Epithelial cell of esophagus (primary cell): ENCODE measurements around the gene FIBCD1.

Experiments used
- DNase-seq: peaks from one replicate; pipeline ENCODE4 v3.0.0; 2010; ENCODE audit warnings: low read depth
- H3K4me3 ChIP-seq: 2 replicates; pipeline ENCODE4 v1.5.1; 2011; ENCODE audit warnings: mild to moderate bottlenecking, low read length, control low read depth
- CTCF ChIP-seq: IDR thresholded peaks from 2 replicates; pipeline ENCODE4 v1.5.1; 2011; ENCODE audit warnings: low read depth, mild to moderate bottlenecking, low read length, control low read depth, inconsistent platforms; ENCODE audit not compliant: insufficient read depth; ENCODE audit errors: missing control alignments

FIBCD1 gene

DNA sequence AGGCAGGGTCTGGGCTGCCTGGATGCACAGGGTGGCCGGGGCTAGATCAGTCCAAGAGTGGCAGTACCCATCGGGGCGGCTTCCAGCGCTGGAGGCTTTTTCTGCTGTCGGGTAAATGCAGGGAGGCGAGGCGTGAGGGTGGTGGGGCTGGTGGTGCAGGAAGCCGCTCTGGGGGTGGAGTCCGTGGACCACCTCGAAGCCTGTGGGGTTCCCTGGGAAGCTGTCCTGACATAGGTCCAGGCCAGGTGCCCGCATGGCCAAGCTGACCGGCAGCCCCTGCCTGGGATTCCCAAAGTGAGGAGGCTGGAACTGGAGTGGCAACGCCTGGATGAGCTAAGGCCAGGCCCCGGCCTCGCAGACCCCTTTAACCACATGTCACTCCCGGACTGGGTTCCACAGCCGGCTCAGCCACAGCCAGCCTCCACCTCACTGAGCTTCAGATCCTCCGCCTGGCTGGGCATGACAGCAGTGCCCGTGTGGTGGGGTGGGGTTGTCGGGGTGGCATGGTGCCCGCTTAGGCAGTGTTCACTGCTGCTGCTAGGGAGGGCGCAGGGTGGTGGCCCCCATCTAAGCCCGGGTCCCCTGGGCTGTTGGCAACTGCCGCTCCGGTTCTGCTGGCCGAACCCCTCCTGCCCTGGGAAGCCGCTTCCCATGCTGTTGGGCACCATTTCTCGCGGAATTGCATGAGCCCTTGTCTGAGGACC is 41.0 kb downstream of the FIBCD1 start:
- no peak overlapping the region for H3K4me3 ChIP-seq
- DNase-seq: no peak
- no peak for TF ChIP-seq CTCF

- no peak for TF ChIP-seq CTCF
- no peak overlapping the region for H3K4me3 ChIP-seq
- no peak for DNase-seq
These were observed 41.8 kb downstream of the FIBCD1 start for GRCh38 chr9:130897105-130897751.

DNA sequence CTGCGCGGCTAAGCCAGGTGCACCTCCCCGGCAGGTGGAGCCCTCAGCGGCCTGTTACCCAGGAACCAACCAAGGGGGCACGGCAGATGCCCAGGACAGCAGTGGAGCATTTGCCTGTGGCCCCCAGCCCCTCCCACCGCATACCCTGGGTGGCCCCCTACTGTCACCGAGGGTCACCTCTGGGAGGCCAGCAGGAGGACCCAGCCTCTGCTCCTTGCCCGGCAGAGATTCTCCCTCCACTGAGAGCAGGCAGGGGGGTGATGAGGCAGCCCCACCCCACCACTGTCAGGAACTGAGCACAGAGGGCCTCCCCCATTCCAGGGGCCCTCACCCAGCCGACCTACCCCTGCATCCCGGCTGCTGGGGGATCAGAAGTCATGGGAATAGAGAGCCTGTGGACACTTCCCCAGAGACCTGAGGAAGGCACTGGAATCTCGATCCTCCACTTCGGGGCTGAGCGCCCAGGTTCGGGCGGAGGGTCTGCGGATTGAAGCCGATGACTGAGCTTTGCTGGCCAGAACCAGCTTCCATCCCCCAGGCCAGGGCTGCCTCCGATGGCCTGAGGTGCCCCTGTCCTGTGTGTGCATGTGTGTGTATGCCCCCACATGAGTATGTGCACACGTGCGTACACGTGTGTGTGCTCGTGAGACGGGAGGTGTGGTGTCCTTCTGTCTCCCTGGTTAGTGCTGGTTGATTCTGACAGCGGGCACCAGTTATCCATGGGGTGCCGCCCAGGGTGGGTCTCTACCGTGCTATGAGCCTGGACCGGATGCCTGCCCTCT is 42.6 kb downstream of the FIBCD1 start, which contains the start of gene QRFP:
QRFP (minus strand) TSS at position 580 of the 782 bp plus-strand sequence. CDS start 2,974 bp downstream, outside the sequence.
- no peak for TF ChIP-seq CTCF
- no peak within 1 kb of the TSS for H3K4me3 ChIP-seq
- DNase-seq: no peak

DNA sequence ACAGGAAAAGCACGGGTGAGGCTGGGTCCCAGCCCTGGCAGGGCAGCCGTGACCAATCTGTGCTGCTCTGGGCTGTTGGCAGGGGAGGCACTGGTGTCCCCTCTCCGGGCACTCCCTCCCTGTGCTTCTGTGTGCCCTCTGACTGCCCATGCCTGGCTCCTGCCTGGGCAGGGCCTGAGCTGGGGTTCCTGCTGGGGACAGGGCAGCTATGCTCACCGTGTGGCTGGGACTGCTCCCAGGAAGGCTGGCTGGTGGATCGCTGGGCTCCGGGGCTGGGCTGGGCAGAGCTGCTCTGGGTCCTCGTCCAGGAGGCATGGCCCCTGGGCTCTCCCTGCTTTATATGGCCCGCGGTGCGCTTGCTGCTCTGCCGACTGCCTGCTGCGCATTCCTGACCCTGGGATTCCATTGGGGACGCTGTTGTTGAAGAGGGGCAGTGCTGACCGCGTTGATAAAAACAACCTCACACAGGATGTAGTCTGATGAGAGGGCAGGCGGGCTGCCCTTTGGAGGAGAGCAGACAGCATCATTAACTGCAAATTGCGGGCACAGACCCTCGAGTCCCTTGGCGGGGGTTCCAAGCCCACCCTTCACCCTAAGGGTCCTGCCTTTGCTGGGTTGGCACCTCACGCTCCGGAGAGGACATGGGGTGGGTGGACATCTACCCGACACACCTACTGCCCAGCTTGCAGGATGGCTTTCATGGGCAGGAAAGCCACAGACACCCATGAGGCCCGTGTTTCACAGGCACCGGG is 43.4 kb downstream of the FIBCD1 start:
- no peak for TF ChIP-seq CTCF
- H3K4me3 ChIP-seq: no peak overlapping the region
- DNase-seq: no peak

DNA sequence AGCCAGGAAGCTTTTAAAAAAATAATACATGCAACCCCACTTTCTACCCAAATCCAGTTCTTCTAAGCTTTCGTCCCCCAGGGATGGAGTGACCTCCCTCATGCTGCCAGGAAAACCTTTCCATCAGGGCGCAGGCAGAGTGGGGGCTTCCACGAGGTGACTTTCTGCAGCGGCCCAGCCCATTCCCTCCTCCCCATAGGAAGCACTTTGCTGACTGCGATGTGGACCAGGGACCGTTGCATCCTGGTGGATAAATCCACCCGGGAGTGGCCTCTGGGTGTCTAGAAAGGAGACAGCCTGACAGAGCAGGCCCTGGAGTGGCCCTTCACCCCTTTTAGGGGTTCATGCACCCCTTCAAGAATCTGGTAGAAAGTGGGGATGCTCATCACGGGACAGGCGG is 44.0 kb downstream of the FIBCD1 start:
- DNase-seq: no peak
- TF ChIP-seq CTCF: no peak
- no peak overlapping the region for H3K4me3 ChIP-seq

- no peak overlapping the region for H3K4me3 ChIP-seq
- no peak for DNase-seq
- no peak for TF ChIP-seq CTCF
These were observed 44.5 kb downstream of the FIBCD1 start for GRCh38 chr9:130894546-130894945.
